ENCODE measurements around the gene SBK3. TPM values are rescaled to one million over a fixed set of nuclear protein-coding genes. Genes with fewer than 3 reads are reported as not detected.

The SBK3 gene
- total and polyA plus RNA-seq, 2 donors (not counting 1 experiment from before 2014, with no cell fraction given): not detected

DNA sequence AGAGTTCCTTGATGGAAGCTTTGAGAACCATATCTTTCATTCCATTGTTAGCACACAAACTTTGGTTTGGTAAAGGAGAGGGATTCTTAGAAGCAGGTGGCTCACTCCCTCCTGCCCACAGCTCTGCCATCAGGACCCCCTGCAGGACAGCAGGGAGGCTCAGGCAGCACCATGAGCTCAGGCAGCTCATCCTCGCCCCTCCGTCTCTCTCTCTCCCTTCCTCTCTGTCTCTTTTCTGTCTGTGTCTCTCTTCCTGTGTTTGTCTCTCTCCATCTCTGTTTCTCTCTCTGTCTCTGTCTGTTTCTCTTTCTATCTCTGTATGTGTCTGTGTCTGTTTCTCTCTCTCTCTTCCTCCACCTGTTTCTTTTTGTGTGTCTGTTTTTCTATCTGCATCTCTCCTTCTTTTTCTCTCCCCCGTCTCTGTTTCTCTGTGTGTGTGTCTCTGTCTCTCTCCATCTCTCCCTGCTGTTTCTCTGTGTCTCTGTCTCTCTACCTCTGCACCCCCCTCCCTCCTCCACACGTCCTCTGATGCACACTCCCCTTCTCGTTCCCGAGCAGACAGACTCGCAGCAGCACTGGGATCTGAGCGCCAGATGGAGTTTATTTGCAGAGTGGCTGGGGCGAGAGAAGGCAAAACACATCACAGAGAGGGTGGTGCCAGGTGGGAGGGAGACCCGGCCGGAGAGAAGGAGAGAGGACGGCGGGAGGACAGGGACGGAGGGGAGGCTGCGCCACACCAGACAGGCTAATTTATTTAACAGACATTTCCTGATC, 17.1 kb downstream of the SBK3 start:
- H3K4me1 ChIP-seq (ENCODE audit: control insufficient read depth in 2 of 2, insufficient read depth in 2 of 2, low read length in 2 of 2): no peaks in the 10 kb centered on the region
- 88% methylated on average over 4 of the region's 15 CpGs for WGBS (ENCODE audit: insufficient coverage)
- ATAC-seq (ENCODE audit: low read depth) (no peak), DNase-seq (no peak)
- H2AFZ ChIP-seq (ENCODE audit: insufficient read depth, low read depth, low read length, poor library complexity, severe bottlenecking): no peak overlapping the region
- H3K4me1 Mint-ChIP-seq: no peaks in the 10 kb centered on the region
- H3K4me2 ChIP-seq (replicated peaks; ENCODE audit: low read depth, low read length, poor library complexity, severe bottlenecking): no peak overlapping the region
- H3K9me3 ChIP-seq (ENCODE audit: control extremely low read depth in 1 of 3, control insufficient read depth in 2 of 3, insufficient read depth in 1 of 3, low read length in 2 of 3): peaks cover 0 to 4% (median 0%) of the 10 kb centered on the region in 3 donors
- ChIA-PET POLR2A (no interaction called here), CTCF (no interaction called here)
- no peaks in the 10 kb centered on the region for H4K20me1 ChIP-seq (ENCODE audit: control insufficient read depth, insufficient read depth, low read length, poor library complexity, severe bottlenecking)
- no peak overlapping the region for H3K4me3 Mint-ChIP-seq
- no peaks in the 10 kb centered on the region for H3K9me3 Mint-ChIP-seq (ENCODE audit: insufficient read depth)
- no peak overlapping the region for H3K4me3 ChIP-seq (ENCODE audit: control extremely low read depth in 1 of 5, extremely low read depth in 1 of 5, insufficient read depth in 1 of 5, low read depth in 2 of 5, low read length in 4 of 5)
- H3K27ac Mint-ChIP-seq: no peak overlapping the region
- H3K9ac ChIP-seq (ENCODE audit: low read length): no peak overlapping the region
- TF ChIP-seq, protein P1, sequence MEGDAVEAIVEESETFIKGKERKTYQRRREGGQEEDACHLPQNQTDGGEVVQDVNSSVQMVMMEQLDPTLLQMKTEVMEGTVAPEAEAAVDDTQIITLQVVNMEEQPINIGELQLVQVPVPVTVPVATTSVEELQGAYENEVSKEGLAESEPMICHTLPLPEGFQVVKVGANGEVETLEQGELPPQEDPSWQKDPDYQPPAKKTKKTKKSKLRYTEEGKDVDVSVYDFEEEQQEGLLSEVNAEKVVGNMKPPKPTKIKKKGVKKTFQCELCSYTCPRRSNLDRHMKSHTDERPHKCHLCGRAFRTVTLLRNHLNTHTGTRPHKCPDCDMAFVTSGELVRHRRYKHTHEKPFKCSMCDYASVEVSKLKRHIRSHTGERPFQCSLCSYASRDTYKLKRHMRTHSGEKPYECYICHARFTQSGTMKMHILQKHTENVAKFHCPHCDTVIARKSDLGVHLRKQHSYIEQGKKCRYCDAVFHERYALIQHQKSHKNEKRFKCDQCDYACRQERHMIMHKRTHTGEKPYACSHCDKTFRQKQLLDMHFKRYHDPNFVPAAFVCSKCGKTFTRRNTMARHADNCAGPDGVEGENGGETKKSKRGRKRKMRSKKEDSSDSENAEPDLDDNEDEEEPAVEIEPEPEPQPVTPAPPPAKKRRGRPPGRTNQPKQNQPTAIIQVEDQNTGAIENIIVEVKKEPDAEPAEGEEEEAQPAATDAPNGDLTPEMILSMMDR (IDR thresholded peaks at IDR 0.05): no peak
- no peaks in the 10 kb centered on the region for H3K79me2 ChIP-seq (ENCODE audit: control insufficient read depth, insufficient read depth, low read length)
- intact Hi-C loops (cut with micrococcal nuclease): no loop called here
- H3K27me3 Mint-ChIP-seq: peaks cover 10% of the 10 kb centered on the region
- no peaks in the 10 kb centered on the region for H3K36me3 ChIP-seq (replicated peaks in 1 of 2; ENCODE audit: control extremely low read depth in 1 of 2, control insufficient read depth in 1 of 2, extremely low read depth in 1 of 2, insufficient read depth in 2 of 2, low read length in 1 of 2)
- H3K27me3 ChIP-seq (replicated peaks in 1 of 4; ENCODE audit: control extremely low read depth in 1 of 4, control insufficient read depth in 3 of 4, insufficient read depth in 4 of 4, low read length in 3 of 4): no peaks in the 10 kb centered on the region
- H3K27ac ChIP-seq (ENCODE audit: low read length in 2 of 2): no peak overlapping the region

GRCh38 chr19:55527197-55528029, 17.9 kb downstream of the SBK3 start:
- Histone ChIP-seq H3K4me3 (ENCODE audit: control extremely low read depth in 1 of 5, extremely low read depth in 1 of 5, insufficient read depth in 1 of 5, low read depth in 2 of 5, low read length in 4 of 5) (no peak overlapping the region), H3K27me3 (replicated peaks in 1 of 4; ENCODE audit: control extremely low read depth in 1 of 4, control insufficient read depth in 3 of 4, insufficient read depth in 4 of 4, low read length in 3 of 4) (no peaks in the 10 kb centered on the region), H3K27ac (ENCODE audit: low read length in 2 of 2) (no peak overlapping the region), H3K79me2 (ENCODE audit: control insufficient read depth, insufficient read depth, low read length) (no peaks in the 10 kb centered on the region), H3K4me1 (ENCODE audit: control insufficient read depth in 2 of 2, insufficient read depth in 2 of 2, low read length in 2 of 2) (no peaks in the 10 kb centered on the region), H2AFZ (ENCODE audit: insufficient read depth, low read depth, low read length, poor library complexity, severe bottlenecking) (no peak overlapping the region), H3K9me3 (ENCODE audit: control extremely low read depth in 1 of 3, control insufficient read depth in 2 of 3, insufficient read depth in 1 of 3, low read length in 2 of 3) (peaks cover 0 to 4% (median 0%) of the 10 kb centered on the region in 3 donors), H3K4me2 (replicated peaks; ENCODE audit: low read depth, low read length, poor library complexity, severe bottlenecking) (no peak overlapping the region), H4K20me1 (ENCODE audit: control insufficient read depth, insufficient read depth, low read length, poor library complexity, severe bottlenecking) (no peaks in the 10 kb centered on the region), H3K36me3 (replicated peaks in 1 of 2; ENCODE audit: control extremely low read depth in 1 of 2, control insufficient read depth in 1 of 2, extremely low read depth in 1 of 2, insufficient read depth in 2 of 2, low read length in 1 of 2) (no peaks in the 10 kb centered on the region), H3K9ac (ENCODE audit: low read length) (no peak overlapping the region)
- intact Hi-C loops (cut with micrococcal nuclease): no loop called here
- H3K4me3 Mint-ChIP-seq: no peak overlapping the region
- POLR2A ChIA-PET: no interaction called here
- WGBS (ENCODE audit: insufficient coverage): 90% methylated on average over 20 of the region's 22 CpGs
- ATAC-seq (ENCODE audit: low read depth) (no peak), DNase-seq (no peak)
- no peaks in the 10 kb centered on the region for H3K9me3 Mint-ChIP-seq (ENCODE audit: insufficient read depth)
- no peaks in the 10 kb centered on the region for H3K4me1 Mint-ChIP-seq
- H3K27ac Mint-ChIP-seq: no peak overlapping the region
- peaks cover 10% of the 10 kb centered on the region for H3K27me3 Mint-ChIP-seq
- CTCF ChIA-PET: no interaction called here
- TF ChIP-seq, protein P1 (IDR thresholded peaks at IDR 0.05): no peak
- no peak for TF ChIP-seq EZH2 (IDR thresholded peaks at IDR 0.05; ENCODE audit: borderline replicate concordance, insufficient read depth, low read depth, low read length, poor library complexity, severe bottlenecking)

Measured in B cell (primary cell).